Esophagus squamous epithelium (tissue), 4 donors: ENCODE data around the gene CIB2.
"Not testable (repeated sequence)": the region's sequence is repeated elsewhere in the genome, so short reads cannot be mapped to it uniquely, and the experiment has no call there.

Experiments used
- CTCF ChIP-seq, 6 experiments: fragments of 450-650 bp in 4 of 6; fragments of 200-600 bp in 2 of 6; sonication (generic) in 2 of 6; IDR thresholded peaks; one replicate each; pipeline ENCODE4 v1.5.1; 2016 to 2019; ENCODE audit warnings: antibody characterized with exemption in 6 of 6, mild to moderate bottlenecking in 4 of 6, moderate library complexity in 4 of 6
- POLR2A ChIP-seq, 4 donors: fragments of 450-650 bp; IDR thresholded peaks; one replicate each; pipeline ENCODE4 v1.6.1; 2017; ENCODE audit warnings: antibody characterized with exemption in 4 of 4, mild to moderate bottlenecking in 4 of 4, moderate library complexity in 3 of 4

- not testable (repeated sequence) for TF ChIP-seq CTCF, POLR2A (IDR thresholded peaks at IDR 0.05)
Measured at GRCh38 chr15:78151075-78151474, 19.8 kb upstream of the CIB2 start.
